Measurements from ENCODE around the gene PCDHAC2.

Gene PCDHAC2, protein sequence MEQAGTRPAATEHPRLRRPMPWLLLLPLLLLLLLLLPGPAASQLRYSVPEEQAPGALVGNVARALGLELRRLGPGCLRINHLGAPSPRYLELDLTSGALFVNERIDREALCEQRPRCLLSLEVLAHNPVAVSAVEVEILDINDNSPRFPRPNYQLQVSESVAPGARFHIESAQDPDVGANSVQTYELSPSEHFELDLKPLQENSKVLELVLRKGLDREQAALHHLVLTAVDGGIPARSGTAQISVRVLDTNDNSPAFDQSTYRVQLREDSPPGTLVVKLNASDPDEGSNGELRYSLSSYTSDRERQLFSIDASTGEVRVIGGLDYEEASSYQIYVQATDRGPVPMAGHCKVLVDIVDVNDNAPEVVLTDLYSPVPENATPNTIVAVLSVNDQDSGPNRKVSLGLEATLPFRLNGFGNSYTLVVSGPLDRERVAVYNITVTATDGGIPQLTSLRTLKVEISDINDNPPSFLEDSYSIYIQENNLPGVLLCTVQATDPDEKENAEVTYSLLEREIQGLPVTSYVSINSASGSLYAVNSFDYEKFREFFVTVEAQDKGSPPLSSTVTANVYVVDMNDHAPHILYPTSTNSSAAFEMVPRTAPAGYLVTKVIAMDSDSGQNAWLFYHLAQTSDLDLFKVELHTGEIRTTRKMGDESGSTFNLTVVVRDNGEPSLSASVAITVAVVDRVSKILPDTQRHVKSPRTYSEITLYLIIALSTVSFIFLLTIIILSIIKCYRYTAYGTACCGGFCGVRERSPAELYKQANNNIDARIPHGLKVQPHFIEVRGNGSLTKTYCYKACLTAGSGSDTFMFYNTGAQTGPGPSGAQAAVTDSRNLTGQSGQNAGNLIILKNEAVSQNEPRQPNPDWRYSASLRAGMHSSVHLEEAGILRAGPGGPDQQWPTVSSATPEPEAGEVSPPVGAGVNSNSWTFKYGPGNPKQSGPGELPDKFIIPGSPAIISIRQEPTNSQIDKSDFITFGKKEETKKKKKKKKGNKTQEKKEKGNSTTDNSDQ

DNA sequence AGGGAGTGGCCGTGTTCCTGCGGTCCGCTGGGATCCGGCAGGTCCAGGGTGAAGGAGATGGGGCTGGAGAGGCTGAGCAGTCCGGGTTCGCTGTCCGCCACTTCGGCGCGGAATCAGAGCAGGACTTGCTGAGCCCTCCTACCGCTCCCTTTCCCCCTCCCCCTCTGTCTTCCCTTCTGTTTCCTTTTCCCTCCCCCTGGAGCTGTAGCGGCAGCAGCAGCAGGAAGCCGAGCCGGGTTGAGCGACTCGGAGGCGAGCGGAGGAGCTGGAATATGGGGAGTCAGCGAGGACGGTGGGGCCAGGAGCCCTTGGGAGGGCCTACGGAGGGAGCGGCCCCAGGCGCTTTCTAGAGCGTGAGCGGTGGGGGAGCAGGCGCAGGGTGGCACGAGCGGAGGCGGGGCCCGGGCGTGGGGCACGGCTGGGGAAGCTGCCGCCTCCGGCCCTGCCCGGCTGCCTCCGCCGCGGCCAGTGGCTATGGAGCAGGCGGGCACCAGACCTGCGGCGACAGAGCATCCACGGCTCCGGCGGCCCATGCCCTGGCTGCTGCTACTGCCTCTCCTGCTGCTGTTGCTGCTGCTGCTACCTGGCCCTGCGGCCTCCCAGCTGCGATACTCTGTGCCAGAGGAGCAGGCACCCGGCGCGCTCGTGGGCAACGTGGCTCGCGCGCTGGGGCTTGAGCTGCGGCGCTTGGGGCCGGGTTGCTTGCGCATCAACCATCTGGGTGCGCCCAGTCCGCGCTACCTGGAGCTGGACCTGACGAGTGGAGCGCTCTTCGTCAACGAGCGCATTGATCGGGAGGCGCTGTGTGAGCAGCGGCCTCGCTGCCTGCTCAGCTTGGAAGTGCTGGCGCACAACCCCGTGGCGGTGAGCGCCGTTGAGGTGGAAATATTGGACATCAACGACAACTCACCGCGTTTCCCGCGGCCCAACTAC, at the start of gene PCDHAC2:
TSS of gene PCDHAC2 (plus strand) at position 184 of the 933 bp plus-strand sequence. CDS start at position 475, 291 bp downstream.
- no peak for DNase-seq (ENCODE audit: low read depth)

DNA sequence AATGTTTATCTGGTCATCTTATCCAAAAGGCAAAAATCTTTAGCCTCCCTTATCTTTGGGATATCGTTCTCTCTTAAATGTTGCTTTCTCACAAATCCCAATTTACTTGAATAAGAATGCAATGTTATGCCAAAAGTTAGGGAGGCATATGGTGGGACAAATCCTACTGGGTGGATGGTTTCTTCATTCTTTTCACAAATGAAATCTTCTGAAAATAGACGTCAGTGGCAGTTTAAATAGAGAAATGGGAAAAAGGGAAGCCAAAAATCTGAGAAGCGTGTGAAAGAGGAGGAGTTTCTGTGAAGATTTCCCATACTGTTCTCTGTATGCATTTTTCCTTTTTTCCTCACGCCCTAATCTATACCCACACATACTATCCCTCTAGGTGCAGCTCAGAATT, 42.7 kb upstream of the PCDHAC2 start:
- DNase-seq (ENCODE audit: low read depth) = no peak

DNA sequence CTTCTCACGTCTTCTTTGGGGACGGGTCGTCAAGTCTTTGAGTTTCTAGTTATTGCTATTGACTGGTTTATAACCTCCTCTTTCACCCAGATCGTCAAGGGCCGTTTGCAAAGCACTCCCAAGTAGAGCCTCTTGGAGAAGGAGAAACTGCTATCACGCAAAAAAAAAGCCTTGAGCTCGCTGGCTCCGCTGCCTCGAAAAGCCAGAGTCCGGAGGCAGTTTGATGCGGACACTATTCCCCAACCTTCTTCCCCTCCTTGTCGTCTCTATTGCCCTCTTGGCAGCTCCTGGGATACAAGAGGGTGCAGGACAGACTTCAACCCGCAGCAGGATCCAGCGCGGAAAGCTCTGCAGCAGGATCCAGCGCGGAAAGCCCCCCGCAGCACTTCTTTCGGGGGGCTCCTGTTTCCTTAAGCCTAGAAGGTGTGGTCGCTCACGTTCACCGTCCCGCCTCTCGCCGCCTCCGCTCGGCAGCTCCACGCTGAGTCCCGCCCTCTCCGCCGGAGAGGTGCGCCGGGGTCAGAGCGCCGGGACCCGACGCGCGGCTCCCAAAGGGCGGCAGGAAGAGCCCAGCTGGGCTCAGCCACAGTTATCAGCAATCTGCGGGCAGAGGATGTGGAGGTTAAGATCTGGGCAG, 40.4 kb upstream of the PCDHAC2 start, which contains the start of gene PCDHAC1:
TSS of gene PCDHAC1 (plus strand) at position 494 of the 637 bp plus-strand sequence. CDS start 594 bp downstream, outside the sequence.
- no peak for DNase-seq (ENCODE audit: low read depth)

DNA sequence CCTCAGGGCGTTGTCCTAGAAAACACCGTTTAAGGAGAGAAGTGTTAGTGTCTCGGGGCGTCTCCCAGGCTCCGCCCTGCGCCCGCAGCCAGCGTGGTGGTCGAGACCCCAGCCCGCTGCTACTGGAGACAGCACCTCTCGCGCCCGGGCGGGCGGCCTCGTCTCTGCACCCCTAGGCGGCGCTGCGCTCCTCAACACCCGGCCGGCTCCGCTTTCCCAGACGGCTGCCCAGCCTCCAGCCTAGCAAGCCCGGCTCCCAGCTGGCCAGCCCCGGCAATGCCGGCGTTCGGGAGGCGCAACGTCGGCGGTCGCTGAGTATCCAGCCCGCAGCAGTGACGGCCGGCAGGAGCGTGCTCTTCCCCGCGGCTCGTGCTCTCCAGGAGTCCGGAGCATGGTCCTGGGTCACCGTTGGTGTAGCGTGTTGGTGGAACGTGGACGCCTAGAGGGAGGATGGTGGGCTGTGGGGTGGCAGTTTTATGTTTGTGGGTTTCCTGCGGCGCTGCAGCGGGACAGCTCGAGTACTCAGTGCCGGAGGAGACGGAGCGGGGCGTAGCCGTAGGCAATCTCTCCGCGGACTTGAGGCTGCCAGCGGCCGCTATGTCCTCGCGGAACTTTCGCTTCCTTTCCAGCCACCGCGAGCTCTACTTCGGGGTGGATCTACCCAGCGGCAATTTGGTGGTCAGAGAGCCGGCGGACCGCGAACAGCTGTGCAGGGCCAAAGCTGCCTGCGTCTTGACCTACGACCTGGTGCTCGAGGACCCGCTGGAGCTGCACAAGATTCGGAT, 39.6 kb upstream of the PCDHAC2 start:
- DNase-seq (ENCODE audit: low read depth) = no peak

DNA sequence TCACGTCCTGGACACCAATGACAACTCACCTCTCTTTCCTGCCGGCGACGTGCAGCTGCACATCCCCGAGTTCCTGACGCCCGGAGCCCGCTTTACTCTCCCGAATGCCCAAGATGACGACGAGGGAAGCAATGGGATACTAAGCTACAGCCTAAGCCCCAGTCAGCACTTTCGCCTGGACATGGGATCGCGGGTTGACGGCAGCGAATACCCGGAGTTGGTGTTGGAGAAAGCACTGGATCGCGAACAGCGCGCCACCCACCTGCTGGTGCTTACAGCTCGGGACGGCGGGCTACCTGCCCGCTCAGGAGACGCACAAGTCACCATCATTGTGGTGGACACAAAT, 39.1 kb upstream of the PCDHAC2 start:
- no peak for DNase-seq (ENCODE audit: low read depth)

DNA sequence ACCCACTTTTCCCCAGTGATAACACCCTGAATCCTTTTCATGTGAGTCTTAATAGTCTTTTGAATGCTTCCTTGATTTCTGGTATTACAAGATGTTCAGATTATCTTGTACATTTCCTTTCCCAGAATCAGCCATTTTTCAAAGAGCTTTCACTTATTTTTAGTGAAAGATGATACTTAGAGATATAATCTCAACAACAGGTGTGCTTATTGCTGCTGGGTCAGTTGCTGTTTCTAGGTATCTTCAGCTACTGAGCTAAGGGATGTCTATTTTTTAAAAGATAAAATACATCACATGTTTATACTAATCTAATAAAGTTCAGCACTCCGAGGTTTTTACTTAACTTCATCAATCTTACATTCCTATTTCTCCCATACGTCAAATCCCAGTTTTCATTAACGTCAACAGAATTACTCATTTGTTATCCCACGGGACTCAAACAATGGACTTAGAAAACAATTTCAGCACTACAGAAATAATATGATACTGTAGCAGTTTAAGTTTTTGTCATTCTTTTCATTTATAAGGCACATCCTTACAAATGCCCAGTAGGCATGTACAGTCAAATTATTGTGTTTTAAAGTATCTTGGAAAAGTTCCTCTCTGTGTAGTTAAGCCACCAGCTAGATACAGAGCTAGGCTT, 31.2 kb upstream of the PCDHAC2 start:
- DNase-seq (ENCODE audit: low read depth) = no peak

DNA sequence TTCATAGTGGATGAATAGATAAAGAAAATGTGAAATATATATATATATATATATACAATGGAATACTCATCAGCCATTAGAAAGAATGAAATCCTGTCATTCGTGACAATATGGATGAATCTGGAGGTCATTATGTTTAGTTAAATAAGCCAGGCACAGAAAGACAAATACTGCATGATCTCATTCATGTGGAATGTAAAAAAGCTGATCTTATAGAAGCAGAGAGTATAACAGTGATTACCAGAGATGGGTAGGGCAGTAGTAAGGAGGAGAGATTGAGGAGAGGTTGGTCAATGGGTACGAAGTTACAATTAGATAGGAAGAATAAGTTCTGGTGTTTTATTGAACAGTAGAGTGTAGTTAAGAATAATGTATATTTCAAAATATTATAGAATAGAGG, 19.7 kb upstream of the PCDHAC2 start:
- no peak for DNase-seq (ENCODE audit: low read depth)

DNA sequence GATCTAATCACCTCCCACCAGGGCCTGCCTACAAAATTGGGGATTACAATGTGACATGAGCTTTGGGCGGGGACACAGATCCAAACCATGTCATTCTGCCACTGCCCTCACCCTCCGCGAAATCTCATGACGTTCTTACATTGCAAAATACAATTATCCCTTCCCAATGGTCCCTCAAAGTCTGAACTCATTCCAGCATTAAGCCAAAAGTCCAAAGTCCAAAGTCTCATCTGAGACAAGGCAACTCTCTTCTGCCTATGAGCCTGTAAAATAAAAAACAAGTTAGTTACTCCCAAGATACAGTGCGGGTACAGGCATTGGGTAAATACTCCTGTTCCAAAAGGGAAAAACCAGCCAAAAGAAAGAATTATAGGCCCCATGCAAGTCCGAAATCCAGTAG, 14.6 kb upstream of the PCDHAC2 start:
- DNase-seq (ENCODE audit: low read depth) = no peak

DNA sequence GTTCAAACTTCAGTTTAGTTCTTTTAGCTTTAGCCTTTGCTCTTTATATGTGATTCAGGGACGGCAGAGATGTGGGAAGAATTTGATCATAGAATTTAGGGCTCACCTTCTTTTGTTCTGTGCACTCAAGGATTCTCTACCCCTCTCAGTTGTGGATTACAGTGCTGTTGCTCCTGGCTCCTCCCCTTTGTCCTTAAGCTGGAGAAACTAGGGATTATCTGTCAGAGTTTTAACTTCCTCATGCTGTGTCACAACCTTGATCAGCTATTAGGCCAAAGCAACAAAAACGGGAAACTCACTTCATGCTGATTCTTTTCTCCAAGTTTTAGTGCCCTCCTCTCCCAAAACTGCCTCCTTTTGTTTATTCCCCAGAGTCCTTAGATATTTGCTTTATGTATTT, 13.0 kb upstream of the PCDHAC2 start:
- DNase-seq (ENCODE audit: low read depth) = no peak

DNA sequence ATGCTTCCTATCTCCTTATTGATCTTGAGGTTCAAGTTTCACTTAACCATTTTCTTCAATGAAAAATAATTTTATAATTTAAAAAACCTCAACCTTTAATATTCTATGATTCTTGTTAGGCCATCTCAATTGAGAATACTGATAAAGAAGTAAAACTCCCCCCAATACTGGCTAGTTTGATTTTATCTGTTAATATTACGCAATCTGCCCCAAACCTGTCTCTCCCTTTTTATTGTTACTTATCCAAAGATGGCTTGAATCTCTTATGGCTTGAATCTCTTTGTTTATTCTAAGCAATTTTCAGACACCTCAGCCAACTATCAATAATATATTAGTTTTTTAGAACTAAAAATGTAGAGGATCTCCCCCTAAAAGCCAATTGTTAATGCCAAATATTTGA, 4.1 kb upstream of the PCDHAC2 start:
- no peak for DNase-seq (ENCODE audit: low read depth)

DNA sequence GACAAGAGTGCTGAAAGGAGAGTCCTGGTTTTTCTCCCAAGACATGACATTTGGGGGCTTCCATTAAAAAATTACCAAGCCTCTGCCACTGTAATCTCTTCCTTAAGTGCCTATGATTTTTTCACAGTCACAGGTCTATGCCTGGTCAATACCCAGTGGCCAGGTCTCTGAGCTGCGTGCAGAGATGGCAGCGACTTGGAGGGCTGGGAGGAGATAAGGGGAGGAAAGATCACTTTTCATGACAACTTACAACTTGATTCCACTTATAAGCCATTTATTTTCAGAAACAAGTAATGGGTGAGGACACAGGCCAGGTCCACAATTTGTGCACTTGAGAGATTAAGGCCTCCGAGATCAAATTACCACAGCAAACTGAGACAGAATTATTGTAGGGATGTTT, 1.9 kb upstream of the PCDHAC2 start:
- no peak for DNase-seq (ENCODE audit: low read depth)

DNA sequence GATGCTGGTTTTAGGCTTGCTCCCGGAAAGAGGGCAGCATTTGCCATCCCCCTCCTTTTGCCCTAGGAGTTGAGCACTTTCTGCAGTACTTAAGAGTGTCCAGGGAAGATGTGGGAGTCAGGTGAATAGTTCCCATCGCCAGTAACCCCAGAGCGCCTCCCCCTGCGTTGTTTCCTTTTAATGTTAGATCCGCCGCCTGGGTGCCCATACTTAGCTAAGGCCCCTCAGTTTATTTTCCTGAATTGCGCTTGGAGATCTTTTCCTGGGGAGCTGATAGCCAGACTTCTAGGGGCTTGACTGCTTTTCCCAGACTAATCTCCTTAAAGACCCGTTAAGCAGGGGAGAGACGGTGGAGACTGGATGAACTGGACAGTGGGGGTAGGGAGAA, 377 bp upstream of the PCDHAC2 start:
- no peak for DNase-seq (ENCODE audit: low read depth)

DNA sequence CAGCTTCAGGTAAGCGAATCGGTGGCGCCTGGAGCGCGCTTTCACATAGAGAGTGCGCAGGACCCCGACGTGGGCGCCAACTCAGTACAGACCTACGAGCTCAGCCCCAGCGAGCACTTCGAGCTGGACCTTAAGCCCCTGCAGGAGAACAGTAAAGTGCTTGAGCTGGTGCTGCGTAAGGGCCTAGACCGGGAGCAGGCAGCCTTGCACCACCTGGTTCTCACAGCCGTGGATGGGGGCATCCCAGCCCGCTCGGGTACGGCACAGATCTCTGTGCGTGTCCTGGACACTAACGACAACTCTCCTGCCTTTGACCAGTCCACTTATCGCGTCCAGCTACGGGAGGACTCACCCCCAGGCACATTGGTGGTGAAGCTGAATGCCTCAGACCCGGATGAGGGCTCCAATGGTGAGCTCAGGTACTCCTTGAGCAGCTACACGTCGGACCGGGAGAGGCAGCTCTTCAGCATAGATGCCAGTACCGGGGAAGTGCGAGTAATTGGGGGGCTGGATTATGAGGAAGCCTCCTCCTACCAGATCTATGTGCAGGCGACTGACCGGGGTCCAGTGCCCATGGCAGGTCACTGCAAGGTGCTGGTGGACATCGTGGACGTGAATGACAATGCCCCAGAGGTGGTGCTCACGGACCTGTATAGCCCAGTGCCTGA, 1.1 kb downstream of the PCDHAC2 start:
- DNase-seq (ENCODE audit: low read depth) = no peak

DNA sequence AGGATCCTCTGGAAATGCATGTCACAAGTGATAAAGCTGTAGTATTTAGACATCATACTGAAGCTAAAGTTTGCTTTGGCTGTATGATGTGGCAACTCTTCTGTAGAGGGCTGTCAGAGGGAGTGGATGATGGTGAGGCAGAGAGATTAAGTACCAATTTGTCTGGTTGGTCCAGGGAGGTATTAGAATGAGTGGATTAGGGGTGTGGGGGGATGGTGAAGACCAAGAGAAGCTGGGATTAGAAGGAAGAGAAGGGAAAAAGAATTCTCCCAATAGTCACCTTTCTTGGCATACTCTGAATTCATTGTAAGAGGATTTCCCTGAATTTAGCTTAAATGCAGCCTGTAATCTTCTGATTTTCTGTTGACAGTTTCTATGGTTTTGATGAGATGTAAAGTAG, 3.6 kb downstream of the PCDHAC2 start:
- DNase-seq (ENCODE audit: low read depth) = no peak

DNA sequence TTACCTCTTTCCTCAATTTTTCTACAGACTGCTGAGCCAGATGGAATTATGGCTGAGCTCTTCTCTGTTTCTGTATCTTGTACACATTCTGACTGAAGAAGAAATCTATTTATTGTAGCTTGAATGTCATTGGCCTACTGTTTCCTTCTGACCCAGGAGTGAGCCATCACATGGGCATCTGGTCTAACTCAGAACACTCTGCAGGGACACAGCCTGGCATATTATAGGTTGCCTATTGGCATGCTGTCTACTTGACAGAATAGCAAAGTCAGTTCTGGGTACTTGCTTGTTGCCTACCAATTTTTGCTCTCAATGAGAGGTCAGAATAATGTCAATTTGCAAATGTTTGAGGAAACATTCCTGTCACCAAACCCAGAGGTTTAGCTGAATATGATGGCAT, 7.3 kb downstream of the PCDHAC2 start:
- DNase-seq (ENCODE audit: low read depth) = no peak

DNA sequence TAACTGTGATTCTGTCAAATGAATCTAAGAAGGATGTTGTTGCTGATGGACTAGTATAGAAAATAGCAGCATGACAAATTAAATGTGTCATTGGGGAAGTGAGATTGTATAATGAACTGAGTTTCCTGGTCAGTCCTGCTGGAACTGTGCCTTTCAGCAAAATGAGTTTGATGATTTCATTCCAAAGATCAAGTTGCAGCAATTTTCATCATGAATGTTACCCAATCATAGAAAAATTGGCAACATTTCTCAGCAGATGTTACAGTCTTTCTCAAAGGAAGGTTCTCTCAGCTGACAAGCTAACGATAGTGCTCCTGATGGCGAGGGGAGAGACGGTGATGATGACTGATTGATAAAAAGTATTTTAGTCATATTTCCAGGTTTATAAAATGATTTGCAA, 10.7 kb downstream of the PCDHAC2 start:
- peak; percentile 12 for DNase-seq (ENCODE audit: low read depth)

DNA sequence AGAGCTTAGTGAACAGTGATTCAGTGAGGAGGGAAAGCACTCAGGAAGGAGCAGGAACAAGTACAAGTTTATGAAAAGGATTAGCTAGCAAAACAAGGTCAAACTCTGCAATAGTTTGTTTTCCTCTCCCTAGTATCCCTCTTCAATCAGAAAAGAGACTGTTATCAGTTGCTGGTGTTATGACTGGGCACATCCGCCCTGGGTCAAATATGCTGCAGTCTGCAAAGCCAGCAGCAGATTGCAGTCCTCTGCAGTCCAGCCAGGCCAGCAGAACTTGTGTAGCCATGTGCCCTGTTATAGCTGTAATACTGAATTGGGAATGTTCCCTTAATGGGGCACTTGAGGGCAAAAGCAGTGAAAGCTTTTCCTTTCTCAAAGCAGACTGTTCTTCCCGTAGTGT, 12.0 kb downstream of the PCDHAC2 start:
- DNase-seq (ENCODE audit: low read depth) = no peak

DNA sequence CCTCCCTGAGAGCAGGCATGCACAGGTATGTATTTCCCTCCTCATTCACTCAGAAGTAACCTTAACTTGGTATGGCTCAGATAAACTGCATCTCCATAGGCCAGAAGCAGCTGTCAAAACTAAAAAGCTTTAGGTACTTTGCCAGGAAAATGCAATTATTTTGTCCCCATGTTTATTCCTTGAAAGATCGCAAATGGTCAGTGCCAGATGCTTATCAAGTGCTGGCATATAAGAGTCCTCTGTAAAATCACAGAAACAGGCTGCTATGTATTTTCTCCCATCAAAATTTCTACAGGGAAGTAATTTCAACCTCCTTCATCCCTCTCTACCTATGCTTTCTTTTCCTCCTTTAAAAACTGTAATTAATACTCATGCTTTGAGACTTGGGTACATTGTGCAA, 12.7 kb downstream of the PCDHAC2 start:
- no peak for DNase-seq (ENCODE audit: low read depth)

DNA sequence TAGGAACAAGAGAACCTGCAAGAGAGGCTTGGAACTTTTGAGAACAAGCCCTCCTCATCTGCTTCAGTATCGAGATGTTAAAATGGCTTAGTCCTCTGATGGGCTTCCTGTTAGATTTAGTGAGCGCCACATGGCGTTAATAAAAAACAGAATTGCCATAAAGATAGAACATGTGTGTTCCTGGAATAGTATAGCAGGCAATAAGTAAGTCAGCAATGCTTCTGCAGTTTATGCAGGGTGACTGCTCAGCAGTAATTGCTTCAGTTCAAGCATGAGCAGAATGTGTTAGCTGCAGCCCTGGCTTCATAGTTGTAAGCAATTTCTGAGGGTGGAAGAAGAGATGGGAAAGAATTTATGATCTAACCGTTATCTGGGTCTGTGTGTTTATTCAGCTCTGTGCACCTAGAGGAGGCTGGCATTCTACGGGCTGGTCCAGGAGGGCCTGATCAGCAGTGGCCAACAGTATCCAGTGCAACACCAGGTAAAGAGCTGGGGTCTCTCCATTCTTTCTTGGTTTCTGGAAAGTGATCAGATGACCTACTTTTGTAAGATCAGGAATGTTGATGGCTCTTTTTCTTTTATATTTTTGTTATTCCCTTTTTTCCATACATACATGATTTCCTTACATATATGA, 15.9 kb downstream of the PCDHAC2 start:
- DNase-seq (ENCODE audit: low read depth) = no peak
